Fibroblast of lung (primary cell): ENCODE measurements around the gene GABRG3. TPM values are rescaled to one million over a fixed set of nuclear protein-coding genes. Genes with fewer than 3 reads are reported as not detected.

Experiments used
- DNase-seq, 2 donors: peaks; one replicate each; pipeline versions ENCODE4 v3.0.0 to v3.0.0-alpha.2; 2010; ENCODE audit warnings: low read depth in 2 of 2
- H2AFZ ChIP-seq: 2 replicates; pipeline ENCODE4 v1.5.1; 2012; ENCODE audit warnings: low read length, control low read depth, inconsistent platforms
- H3K27ac ChIP-seq: 2 replicates; pipeline ENCODE4 v1.5.1; 2011; ENCODE audit warnings: low read length, control low read depth; ENCODE audit not compliant: insufficient read depth
- H3K27me3 ChIP-seq: 2 replicates; pipeline ENCODE4 v1.5.1; 2011; ENCODE audit warnings: mild to moderate bottlenecking, low read length; ENCODE audit not compliant: control insufficient read depth, insufficient read depth
- H3K36me3 ChIP-seq: 2 replicates; pipeline ENCODE4 v1.5.1; 2011; ENCODE audit warnings: low read length; ENCODE audit not compliant: control insufficient read depth, insufficient read depth
- H3K4me1 ChIP-seq: 2 replicates; pipeline ENCODE4 v1.5.1; 2011; ENCODE audit warnings: low read length; ENCODE audit not compliant: control insufficient read depth, insufficient read depth; ENCODE audit errors: extremely low read depth
- H3K4me2 ChIP-seq: 2 replicates; pipeline ENCODE4 v1.5.1; 2011; ENCODE audit warnings: low read length, control low read depth; ENCODE audit not compliant: insufficient read depth; ENCODE audit errors: extremely low read depth
- H3K4me3 ChIP-seq, 4 experiments: fragments of 200-600 bp in 1 of 4; sonication (generic) in 1 of 4; replicated peaks in 1 of 4; 2 replicates each; pipeline ENCODE4 v1.5.1; 2011 to 2016; ENCODE audit warnings: low read length in 4 of 4, low read depth in 3 of 4, mild to moderate bottlenecking in 3 of 4, control low read depth in 2 of 4, inconsistent platforms in 1 of 4, mixed read lengths in 1 of 4; ENCODE audit not compliant: insufficient read depth in 1 of 4; ENCODE audit errors: control extremely low read depth in 1 of 4
- H3K79me2 ChIP-seq: 2 replicates; pipeline ENCODE4 v1.5.1; 2012; ENCODE audit warnings: mild to moderate bottlenecking, low read length, inconsistent platforms; ENCODE audit not compliant: control insufficient read depth, insufficient read depth
- H3K9ac ChIP-seq: 2 replicates; pipeline ENCODE4 v1.5.1; 2011; ENCODE audit warnings: mild to moderate bottlenecking, low read length, control low read depth; ENCODE audit not compliant: insufficient read depth
- H3K9me3 ChIP-seq: 2 replicates; pipeline ENCODE4 v1.5.1; 2012; ENCODE audit warnings: low read depth, low read length; ENCODE audit not compliant: control insufficient read depth, insufficient read depth
- H4K20me1 ChIP-seq: 2 replicates; pipeline ENCODE4 v1.5.1; 2011; ENCODE audit warnings: low read length; ENCODE audit not compliant: control insufficient read depth, insufficient read depth; ENCODE audit errors: extremely low read depth
- EZH2 ChIP-seq: IDR thresholded peaks from 2 replicates; pipeline ENCODE4 v1.5.1; 2012; ENCODE audit warnings: low read length, control low read depth, mild to moderate bottlenecking; ENCODE audit errors: missing control alignments
- polyA plus RNA-seq, 2 donors: library from polyadenylated mRNA; depleted of rRNA in 1 of 2; stranded (reverse) in 1 of 2; unstranded in 1 of 2; fragments of >200 nt; gene quantifications; 2 replicates each; pipeline ENCODE4 v1.2.1, GENCODE V29; 2011 to 2012; ENCODE audit warnings: missing spikeins in 1 of 2
- total RNA-seq: library from RNA; depleted of rRNA; stranded (reverse); fragments of >200 nt; gene quantifications from 2 replicates; pipeline ENCODE4 v1.2.1, GENCODE V29; 2014
- TF ChIP-seq, protein P1 (sequence below), 2 donors: IDR thresholded peaks in 1 of 2; conservative IDR thresholded peaks in 1 of 2; 1 replicate in 1 of 2; 2 replicates in 1 of 2; pipeline ENCODE4 v1.5.1; 2011 to 2012; ENCODE audit warnings: low read length in 2 of 2, control low read depth in 1 of 2, inconsistent platforms in 1 of 2, low read depth in 1 of 2, mild to moderate bottlenecking in 1 of 2

Gene GABRG3
- total and polyA plus RNA-seq, 2 donors (not counting 1 experiment from before 2014, with no cell fraction given) = not detected

DNA sequence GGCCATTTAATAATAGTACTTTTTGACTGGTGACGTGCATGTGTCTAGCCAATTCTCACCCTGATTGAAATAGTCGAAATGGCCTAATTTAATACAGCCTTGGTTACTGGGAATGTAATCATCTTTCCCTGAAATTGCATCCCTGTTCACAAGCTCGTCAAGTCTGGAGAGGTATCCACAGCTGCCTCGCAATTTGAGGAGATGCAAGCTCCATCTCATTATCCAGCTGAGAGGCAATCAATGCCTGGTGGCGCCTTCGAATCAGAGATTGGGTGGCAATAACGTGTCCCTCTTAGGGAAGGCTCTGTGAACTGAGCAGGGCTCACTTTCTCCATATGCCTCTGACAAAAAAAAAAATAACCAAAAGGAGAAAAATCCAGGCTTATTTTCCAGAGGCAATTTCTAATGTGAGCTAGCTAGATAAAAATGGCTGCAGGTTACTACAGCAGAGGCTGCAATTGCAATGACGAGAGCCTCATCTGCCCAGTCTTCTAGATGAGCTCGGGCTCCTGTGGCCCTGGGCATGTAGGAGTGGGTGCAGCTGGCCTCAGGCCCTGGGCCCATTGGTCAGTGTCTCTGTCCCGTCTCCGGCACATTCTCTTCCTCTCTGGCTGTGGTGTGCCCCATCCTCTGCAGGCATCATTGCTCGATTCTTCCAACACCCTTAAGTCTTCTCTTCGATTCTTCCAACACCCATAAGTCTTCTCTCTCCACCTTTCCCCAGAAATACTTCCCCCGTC lies 487.5 kb downstream of the GABRG3 start:
- Histone ChIP-seq H3K79me2 (no peaks in the 10 kb centered on the region), H3K27me3 (no peaks in the 10 kb centered on the region), H3K27ac (no peak overlapping the region), H3K9ac (no peak overlapping the region), H4K20me1 (no peaks in the 10 kb centered on the region), H2AFZ (no peak overlapping the region), H3K36me3 (no peaks in the 10 kb centered on the region), H3K4me2 (no peak overlapping the region), H3K4me1 (no peaks in the 10 kb centered on the region), H3K9me3 (no peaks in the 10 kb centered on the region), H3K4me3 (no peak overlapping the region)
- DNase-seq = no peak
- no peak for TF ChIP-seq EZH2
- TF ChIP-seq, protein P1, sequence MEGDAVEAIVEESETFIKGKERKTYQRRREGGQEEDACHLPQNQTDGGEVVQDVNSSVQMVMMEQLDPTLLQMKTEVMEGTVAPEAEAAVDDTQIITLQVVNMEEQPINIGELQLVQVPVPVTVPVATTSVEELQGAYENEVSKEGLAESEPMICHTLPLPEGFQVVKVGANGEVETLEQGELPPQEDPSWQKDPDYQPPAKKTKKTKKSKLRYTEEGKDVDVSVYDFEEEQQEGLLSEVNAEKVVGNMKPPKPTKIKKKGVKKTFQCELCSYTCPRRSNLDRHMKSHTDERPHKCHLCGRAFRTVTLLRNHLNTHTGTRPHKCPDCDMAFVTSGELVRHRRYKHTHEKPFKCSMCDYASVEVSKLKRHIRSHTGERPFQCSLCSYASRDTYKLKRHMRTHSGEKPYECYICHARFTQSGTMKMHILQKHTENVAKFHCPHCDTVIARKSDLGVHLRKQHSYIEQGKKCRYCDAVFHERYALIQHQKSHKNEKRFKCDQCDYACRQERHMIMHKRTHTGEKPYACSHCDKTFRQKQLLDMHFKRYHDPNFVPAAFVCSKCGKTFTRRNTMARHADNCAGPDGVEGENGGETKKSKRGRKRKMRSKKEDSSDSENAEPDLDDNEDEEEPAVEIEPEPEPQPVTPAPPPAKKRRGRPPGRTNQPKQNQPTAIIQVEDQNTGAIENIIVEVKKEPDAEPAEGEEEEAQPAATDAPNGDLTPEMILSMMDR (conservative IDR thresholded peaks at IDR 0.05 in 1 of 2, IDR thresholded peaks at IDR 0.05 in 1 of 2; ENCODE audit: low read depth in 1 of 2, low read length in 2 of 2) = no peak

DNA sequence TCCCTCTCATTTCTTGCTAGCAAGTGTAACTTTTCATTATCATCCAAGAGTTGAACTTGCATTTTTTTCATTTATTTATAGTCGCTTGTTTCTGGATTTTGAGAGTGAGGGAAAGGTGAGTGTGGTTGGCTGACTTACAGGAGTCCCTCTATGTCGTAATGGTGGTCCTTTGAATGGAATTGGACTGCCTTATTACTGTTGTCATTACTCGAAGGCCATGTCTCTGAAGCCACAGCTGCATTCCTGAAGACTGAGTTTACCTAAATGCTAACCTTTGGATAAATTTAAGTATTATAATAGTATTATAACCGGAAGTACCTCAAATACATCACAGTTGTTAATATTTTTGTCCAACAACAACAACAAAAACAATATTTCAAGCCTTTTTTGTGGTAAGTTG lies 488.9 kb downstream of the GABRG3 start:
- no peak overlapping the region for H3K4me3 ChIP-seq
- H3K9me3 ChIP-seq = no peaks in the 10 kb centered on the region
- no peak overlapping the region for H3K9ac ChIP-seq
- H4K20me1 ChIP-seq = no peaks in the 10 kb centered on the region
- no peaks in the 10 kb centered on the region for H3K4me1 ChIP-seq
- H3K27me3 ChIP-seq = no peaks in the 10 kb centered on the region
- H3K36me3 ChIP-seq = no peaks in the 10 kb centered on the region
- no peak overlapping the region for H3K27ac ChIP-seq
- H3K79me2 ChIP-seq = no peaks in the 10 kb centered on the region
- no peak overlapping the region for H2AFZ ChIP-seq
- TF ChIP-seq EZH2 = no peak
- TF ChIP-seq, protein P1 (conservative IDR thresholded peaks at IDR 0.05 in 1 of 2, IDR thresholded peaks at IDR 0.05 in 1 of 2; ENCODE audit: low read depth in 1 of 2, low read length in 2 of 2) = no peak
- H3K4me2 ChIP-seq = no peak overlapping the region
- peak in 1 of 2 donors; percentile 63 for DNase-seq

DNA sequence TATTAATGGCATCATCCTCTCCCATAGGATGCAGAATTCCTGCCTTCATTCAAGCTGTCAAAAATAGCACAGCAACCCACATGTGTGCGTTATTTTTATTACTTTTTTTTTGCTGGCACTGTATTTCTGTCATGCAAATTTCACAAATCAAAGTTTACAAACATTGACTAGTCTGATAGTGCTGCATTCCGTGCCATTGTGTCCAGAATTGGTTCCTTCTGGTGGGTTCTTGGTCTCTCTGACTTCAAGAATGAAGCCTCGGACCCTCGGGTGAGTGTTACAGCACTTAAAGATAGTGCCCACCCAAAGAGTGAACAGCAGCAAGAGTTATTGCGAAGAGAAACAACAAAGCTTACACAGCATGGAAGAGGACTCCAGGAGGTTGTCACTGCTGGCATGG lies 490.2 kb downstream of the GABRG3 start:
- Histone ChIP-seq H2AFZ (no peak overlapping the region), H3K4me1 (no peaks in the 10 kb centered on the region), H3K27ac (no peak overlapping the region), H3K9ac (no peak overlapping the region), H4K20me1 (no peaks in the 10 kb centered on the region), H3K79me2 (no peaks in the 10 kb centered on the region), H3K9me3 (no peaks in the 10 kb centered on the region), H3K27me3 (no peaks in the 10 kb centered on the region), H3K4me3 (no peak overlapping the region), H3K36me3 (no peaks in the 10 kb centered on the region), H3K4me2 (no peak overlapping the region)
- DNase-seq = no peak
- no peak for TF ChIP-seq EZH2
- TF ChIP-seq, protein P1 (conservative IDR thresholded peaks at IDR 0.05 in 1 of 2, IDR thresholded peaks at IDR 0.05 in 1 of 2; ENCODE audit: low read depth in 1 of 2, low read length in 2 of 2) = no peak
